HG03432 (cell line): Measurements from ENCODE around the gene PTGES2.
"Not testable (repeated sequence)": the region's sequence is repeated elsewhere in the genome, so short reads cannot be mapped to it uniquely, and the experiment has no call there.

Experiments used
- ATAC-seq: cut with Tn5 transposase; IDR thresholded peaks from one replicate; pipeline ENCODE4 v1.9.1; 2021; ENCODE audit warnings: mild to moderate bottlenecking, moderate library complexity; ENCODE audit not compliant: unreplicated experiment

The PTGES2 gene

DNA sequence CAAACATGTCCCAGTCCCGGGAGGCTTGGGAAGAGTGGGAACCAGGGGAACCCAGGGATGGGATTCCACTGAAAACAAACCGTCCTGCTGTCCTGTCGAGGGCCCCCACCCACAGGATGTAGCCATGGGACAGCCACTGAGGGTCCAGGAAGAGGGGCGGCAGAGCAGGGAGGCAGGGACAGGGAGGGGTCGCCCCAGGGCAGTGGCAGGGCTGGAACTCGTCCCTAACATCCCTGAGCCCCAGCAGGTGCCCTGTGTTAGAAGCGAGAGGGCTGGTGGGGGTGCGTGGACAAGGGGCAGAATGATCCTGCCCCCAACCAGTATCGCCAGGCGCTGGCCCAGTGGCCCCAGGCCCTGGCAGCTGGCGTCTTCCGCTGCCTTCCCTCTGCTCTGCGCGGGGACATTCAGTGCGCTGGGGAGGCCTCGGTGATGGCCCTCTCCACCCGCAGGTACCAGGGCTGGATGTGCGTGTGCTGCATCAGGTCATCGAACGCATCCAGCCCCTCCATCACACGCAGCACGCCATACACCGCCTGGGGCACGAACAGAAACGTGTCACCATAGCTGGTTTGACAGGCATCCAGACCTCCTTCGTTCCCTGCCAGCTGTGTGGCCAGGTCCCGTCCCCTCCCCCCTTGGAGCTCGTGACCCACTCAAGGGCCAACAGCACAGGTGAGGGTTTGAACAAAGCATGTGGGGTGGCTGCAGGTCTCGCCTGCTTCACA is 6.6 kb downstream of the PTGES2 start:
- ATAC-seq: no peak

DNA sequence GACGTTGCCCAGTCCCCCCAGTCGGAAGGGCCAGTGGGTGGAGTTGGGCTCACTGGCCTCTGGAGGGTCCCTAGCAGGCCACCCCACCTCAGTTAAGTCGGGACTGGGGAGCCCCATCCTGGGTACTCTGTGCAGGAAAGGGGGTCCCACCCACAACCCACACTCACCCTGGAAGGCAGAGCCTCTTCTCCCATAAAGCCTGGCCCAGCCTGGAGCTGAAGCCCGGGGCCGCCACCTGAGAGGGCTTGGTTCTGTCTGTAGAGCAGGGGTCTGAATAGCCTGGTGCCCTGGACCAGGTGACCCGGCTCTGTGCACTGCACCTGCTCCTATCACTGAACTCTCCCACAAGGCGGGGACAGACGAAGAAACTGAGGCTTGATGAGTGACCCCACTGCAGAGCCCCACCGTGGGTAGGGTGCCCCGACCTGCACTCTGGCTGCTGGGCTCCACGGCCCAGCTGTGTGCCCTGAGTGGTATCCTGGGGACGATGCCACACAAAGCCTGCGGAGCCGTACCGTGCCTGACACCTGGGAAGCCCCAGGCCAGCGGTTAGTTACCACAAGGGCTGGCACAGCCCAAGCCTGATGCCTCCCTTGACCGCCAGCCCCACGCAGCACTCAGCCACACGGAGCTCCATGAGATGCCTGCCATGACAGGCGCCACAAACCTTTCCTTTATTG is 7.3 kb downstream of the PTGES2 start:
- no peak for ATAC-seq

DNA sequence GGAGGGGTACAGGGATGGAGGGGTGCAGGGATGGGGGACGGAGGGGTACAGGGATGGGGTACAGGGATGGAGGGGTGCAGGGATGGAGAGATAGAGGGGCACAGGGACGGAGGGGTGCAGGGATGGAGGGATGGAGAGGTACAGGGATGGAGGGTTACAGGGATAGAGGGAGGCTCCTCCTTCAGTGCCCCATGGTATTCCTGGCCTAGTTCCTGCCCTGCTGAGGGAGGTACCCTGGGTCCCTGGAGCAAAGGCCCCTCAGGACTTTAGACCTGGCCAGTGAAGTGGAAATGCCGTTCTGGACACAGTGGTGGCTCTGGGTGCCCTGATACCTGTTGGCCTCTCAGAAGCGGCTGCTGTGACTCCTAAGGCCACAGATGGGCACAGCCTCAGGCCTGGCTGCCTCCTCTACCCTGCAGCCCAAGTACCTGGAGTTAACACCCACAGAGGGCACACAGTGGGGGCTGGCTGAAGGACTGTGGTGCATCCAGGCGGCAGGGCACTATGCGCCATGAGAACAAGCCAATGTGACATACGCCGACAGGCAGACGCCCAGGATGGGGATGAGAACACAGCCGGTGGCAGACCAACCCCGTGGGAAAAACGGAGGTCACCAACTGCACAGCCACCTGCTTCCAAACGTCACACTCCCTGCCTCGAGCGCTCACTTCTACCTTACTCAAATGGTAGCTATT is 8.4 kb downstream of the PTGES2 start:
- ATAC-seq: no peak

DNA sequence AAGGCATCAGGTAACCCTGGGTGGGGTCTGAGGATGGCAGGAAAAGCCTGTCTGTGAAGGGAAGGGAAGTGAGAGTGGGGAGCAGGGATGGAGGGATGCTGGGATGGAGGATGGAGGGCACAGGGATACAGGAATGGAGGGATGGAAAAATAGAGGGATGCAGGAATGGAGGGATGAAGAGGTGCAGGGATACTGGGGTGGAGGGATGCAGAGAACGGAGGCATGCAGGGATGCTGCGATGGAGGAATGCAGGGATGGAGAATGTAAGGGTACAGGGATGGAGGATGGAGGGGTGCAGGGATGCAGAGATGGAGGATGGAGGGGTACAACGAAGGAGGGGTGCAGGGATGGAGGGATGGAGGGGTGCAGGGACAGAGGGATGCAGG is 9.1 kb downstream of the PTGES2 start:
- no peak for ATAC-seq

DNA sequence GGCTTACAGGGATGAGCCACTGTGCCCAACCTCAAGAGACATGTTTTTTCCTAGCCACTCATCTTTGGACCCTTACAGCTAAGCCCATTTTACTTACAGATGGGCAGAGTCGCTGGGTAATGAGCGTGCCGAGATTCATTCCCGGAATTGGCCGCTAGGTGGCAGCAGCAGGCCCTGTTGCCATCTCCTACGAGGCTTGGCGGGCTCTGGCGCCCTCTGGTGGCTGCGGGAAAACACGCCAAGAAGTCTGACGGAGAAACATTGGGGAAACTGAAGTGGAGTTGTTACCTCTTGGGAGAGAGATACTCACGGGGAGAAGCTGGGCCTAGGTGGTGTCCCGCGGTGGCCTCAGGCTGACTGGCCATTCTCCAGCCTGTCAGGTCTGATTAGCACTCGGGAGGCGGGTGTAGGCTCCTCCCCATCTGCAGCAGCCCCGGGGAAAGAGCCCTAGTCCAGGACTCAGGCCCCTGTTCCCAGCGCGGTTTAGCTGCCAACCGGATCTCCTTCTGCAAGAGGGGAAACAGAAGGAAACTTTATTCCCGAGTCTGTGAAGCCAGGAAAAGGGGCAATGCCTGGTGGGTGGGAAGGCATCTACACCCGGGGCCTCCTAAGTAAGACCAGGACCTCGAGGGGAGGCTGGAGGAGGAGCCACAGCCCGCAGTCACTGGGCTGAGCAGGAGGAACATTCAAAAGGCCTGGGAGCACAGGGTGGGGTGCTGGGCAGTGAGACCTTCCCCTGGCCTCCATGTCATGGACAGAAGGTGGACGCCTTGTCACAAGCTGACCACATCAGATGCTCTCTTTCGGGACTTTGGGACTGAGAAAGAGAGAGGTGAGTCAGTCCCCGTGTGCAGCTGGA is 9.7 kb downstream of the PTGES2 start:
- ATAC-seq: no peak

DNA sequence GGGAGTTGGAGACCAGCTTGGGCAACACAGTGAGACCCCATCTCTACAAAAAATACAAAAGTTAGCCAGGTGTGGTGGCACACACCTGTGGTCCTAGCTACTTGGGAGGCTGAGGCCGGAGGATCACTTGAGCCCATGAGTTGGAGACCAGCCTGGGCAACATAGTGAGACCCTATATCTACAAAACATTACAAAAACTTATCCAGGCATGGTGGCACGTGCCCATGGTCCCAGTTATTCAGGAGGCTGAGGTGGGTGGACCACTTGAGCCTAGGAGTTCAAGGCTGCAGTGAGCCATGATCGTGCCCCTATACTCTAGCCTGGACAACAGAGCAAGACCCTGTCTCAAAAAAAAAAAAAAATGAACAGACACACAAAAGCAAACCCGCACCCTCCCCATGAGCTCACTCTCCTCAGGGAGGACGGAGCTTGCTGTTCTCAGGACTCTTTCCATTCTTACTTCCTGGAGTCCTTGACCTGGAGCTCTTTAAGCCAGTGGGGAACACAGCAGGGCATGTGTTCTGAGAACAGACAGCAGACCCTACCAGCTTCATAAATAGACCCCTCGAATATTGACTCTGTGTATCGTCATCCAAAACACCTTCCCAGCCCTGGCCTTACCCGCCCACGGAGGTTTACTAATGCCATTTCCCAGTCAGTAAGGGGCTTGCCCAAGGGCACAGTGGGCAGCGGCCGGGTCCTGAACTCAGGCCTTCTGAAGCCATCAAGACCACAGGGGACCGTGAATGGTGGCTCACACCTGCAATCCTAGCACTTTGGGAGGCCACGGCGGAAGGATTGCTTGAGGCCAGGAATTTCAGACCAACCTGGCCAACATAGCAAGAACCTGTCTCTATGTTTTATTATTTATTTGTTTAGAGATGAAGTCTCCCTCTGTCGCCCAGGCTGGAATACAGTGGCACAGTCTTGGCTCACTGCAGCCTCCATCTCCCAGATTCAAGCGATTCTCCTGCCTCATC is 11.1 kb downstream of the PTGES2 start:
- ATAC-seq: no peak

DNA sequence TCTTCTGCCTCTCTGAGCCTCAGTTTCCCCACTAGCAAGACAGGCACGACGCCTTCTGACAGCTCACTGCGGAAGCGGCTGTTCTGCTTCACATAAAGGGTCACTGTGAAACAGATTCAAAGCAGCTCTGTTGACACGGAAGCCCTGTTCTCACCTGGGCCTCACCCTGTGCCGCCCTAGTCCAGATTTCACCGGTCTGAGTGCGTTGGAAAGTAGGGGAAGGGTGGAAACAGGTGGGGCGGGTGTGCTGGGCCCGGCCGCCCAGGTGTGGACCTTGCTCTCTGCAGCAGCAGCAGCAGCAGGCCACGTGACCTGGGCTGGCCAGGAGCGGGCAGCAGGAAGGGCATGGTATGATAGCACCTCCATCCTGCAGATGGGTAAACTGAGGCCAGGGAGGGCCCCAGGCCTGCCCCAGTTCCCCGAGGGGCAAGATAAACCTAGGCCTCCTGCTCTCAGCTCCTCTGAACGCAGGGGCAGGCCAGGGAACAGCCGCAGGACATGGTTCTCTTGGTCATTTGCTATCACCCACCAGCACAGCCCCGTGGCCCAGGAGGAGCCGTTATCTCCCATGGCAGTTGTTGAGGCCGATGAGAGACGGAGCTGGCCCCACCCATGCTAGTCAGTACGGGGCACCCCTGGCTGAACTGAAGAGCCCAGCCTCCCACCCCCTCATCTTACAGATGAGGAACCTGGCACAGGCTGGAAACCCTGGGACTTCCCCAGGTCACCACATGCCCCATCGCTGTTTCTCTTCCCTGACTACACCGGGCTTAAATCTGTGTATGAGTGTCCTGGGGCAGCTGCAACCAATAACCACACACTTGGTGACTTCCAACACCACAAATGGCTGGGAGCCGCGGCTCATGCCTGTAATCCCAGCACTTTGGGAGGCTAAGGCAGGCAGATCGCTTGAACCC is 12.1 kb downstream of the PTGES2 start:
- ATAC-seq: no peak

DNA sequence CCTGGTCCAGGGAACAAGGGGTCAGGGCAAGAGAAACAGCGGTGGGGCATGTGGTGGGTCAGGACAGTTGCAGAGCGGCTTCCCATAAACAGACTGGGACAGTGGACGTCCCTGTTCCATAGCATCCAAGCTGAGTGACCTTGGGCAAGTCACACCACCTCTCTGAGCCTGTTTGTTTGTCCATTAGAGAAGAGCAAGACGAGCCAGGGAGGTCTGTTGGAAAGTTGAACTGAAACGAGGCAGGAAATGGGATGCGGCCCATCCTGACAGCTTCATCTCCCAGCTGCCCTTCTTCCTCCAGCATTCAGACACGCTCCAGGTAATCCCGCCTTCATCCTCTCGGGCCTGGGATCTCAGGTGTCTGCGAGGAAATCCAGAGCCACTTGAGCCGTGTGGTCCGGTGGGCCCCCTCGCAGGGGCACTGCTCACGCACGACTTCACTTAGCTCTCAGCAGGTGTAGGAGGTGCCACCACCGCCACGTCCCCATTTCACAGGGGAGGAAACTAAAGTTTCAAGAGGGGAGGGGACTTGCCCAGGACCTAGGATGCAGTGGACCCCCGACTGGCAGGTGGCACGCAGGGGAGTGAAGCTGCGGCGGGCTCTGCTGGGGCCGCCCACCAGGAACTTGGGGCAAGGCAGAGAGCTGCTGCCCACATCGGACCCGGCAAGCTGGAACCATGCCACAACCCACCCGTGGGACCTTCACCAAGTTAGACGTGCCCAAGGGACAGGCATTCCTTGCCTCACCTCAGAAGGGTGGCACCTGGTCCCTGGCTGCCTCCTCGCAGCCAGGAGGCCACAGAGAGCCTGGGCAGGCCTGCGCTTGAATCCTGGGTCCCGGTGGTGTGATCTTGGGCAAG is 13.0 kb downstream of the PTGES2 start:
- no peak for ATAC-seq

DNA sequence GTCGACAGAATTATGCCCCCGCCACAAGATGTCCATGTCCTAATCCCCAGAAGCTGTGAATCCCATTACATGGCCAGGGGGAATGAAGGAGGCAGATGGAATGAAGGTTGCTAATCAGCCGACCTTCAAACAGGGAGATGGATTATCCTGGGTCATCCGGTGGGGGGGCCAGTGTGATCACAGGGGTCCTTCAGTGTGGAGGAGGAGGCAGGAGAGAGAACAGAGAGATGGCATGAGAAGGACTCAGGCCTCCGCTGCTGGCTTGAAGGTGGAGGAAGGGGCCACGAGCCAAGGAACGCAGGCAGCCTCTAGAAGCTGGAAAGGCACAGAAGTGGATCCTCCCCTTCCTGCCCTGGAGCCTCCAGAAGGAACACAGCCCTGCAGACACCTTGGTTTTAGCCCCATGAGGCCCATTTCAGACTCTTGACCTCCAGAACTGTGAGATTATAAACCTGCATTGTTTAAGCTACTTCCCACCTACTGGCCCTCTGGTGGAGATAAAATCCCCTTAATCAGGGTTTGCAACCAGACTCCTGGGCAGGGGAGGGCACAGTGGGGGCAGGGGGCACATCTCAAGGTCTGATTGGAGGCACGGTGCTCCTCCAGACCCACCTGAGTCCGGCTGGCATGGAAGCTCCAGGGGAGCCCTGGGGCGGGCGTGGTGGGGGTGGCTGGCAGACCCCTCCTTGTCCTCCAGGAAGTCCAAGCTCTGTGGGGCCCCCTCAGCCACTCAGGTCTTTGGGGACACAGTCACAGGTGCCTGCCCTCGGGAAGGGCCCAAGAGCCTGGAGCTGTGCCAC is 13.8 kb downstream of the PTGES2 start:
- no peak for ATAC-seq

DNA sequence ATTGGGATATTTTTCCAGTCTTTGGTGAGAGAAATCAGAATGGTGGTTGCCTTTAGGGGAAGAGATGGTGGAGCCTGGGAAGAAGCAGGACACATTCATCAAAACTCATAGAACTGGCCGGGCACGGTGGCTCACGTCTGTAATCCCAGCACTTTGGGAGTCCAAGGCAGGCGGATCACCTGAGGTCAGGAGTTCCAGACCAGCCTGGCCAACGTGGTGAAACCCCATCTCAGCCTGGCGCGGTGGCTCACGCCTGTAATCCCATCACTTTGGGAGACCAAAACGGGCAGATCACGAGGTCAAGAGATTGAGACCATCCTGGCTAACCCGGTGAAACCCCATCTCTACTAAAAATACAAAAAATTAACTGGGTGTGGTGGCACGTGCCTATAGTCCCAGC is 15.8 kb downstream of the PTGES2 start:
- not testable (repeated sequence) for ATAC-seq

DNA sequence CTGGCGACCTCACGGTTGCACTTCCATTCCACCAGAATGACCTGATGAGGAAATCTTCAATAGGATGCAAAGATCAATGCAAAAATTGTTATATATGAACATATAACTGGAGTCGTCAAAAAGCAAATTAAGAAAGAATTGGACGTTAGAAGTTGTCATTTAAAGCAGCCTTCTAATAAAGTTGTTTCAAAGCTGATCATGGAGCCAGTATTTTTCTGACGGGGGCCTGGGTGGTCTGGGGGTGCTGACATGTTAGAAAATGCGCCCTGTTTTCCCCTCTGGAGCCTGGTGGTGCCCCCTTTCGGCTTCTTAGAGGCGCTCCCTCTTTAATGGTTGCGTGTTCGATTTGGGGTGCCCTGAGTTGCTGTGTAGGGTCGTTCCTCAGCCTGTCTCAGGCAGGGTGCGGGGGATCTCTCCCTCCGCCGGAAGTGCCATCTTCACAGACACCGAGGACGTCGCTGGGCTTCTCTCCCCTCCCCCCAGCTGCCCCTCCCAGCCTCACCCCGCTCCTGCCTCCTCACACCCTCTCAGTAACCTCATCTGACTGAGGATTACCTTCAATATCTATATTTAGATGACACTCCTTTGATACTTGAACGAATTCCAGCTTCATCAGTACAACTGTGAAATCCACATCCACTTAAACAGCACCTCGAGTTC is 18.3 kb downstream of the PTGES2 start:
- ATAC-seq: no peak

DNA sequence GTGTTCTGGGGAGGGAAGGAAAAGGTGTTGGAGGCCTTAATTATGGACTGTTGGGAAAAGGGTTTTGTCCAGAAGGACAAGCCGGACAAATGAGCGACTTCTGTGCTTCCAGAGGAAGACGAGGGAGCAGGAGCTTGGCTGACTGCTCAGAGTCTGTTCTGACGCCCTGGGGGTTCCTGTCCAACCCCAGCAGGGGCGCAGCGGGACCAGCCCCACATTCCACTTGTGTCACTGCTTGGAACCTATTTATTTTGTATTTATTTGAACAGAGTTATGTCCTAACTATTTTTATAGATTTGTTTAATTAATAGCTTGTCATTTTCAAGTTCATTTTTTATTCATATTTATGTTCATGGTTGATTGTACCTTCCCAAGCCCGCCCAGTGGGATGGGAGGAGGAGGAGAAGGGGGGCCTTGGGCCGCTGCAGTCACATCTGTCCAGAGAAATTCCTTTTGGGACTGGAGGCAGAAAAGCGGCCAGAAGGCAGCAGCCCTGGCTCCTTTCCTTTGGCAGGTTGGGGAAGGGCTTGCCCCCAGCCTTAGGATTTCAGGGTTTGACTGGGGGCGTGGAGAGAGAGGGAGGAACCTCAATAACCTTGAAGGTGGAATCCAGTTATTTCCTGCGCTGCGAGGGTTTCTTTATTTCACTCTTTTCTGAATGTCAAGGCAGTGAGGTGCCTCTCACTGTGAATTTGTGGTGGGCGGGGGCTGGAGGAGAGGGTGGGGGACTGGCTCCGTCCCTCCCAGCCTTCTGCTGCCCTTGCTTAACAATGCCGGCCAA is 19.1 kb downstream of the PTGES2 start:
- no peak for ATAC-seq

DNA sequence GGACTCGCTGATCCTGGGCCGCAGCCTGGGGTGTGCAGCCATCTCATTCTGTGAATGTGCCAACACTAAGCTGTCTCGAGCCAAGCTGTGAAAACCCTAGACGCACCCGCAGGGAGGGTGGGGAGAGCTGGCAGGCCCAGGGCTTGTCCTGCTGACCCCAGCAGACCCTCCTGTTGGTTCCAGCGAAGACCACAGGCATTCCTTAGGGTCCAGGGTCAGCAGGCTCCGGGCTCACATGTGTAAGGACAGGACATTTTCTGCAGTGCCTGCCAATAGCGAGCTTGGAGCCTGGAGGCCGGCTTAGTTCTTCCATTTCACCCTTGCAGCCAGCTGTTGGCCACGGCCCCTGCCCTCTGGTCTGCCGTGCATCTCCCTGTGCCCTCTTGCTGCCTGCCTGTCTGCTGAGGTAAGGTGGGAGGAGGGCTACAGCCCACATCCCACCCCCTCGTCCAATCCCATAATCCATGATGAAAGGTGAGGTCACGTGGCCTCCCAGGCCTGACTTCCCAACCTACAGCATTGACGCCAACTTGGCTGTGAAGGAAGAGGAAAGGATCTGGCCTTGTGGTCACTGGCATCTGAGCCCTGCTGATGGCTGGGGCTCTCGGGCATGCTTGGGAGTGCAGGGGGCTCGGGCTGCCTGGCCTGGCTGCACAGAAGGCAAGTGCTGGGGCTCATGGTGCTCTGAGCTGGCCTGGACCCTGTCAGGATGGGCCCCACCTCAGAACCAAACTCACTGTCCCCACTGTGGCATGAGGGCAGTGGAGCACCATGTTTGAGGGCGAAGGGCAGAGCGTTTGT is 19.9 kb downstream of the PTGES2 start:
- ATAC-seq: no peak

DNA sequence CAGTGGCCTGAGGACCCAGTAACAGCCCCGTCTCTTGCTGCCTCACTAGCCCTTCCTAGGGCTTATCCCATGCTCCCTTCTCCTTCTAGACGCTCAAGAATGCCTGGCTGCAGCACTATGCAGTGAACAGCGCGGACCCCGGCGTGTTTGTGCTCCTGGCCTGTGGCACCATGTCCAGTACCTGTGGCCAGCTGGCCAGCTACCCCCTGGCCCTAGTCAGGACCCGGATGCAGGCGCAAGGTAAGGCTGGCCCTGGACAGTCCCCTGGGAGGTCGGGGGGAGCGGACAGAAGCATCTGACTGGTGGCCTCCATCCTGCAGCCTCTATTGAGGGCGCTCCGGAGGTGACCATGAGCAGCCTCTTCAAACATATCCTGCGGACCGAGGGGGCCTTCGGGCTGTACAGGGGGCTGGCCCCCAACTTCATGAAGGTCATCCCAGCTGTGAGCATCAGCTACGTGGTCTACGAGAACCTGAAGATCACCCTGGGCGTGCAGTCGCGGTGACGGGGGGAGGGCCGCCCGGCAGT is 20.5 kb downstream of the PTGES2 start:
- no peak for ATAC-seq
